ENCODE measurements around the gene CLEC12A. TPM values are rescaled to one million over a fixed set of nuclear protein-coding genes. Genes with fewer than 3 reads are reported as not detected.

CLEC12A gene
- total and polyA plus RNA-seq, 2 of the 4 experiments (the other 2 are of a cell fraction): not detected

DNA sequence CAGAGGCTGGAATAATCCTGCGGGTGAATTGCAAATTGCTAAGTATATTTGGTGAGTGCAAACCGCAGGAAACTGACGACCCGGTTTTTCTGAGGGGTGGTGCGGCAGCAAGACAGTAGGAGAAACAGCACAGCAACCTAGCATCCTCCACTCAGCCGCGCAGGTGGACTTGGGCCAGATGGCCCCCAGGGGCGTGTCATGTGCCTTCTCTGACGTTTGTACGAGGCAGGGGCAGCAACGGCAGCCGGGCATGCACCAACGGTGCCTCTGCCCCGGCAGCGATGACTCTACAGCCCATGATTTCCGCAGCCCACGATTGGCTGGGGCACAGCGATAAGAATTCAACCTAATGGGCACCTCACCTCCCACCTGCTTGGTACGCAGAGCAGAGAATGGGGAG is 28.0 kb upstream of the CLEC12A start:
- ChIA-PET CTCF (interaction anchor here (1.0 kb wide), 1 partner anchor 196 kb away, joined by 3 read pairs; no protein-coding TSS in a partner anchor), POLR2A (ENCODE audit: unreplicated experiment) (no interaction called here)

More for the DNA sequence above, 28.0 kb upstream of the CLEC12A start:
- Histone ChIP-seq H2BK5ac (ENCODE audit: low read depth, low read length, poor library complexity, severe bottlenecking) (no peak overlapping the region), H3K4me1 (ENCODE audit: control insufficient read depth, insufficient read depth, low read length) (no peaks in the 10 kb centered on the region), H3K4me2 (ENCODE audit: low read depth, low read length) (no peak overlapping the region; the same call in 1 of the 2 replicates), H3K9me1 (ENCODE audit: insufficient read depth, low read length) (no peaks in the 10 kb centered on the region; the same call in 1 of the 2 replicates), H4K5ac (ENCODE audit: low read depth, low read length) (no peak overlapping the region), H2AK5ac (ENCODE audit: low read depth, low read length) (no peak overlapping the region), H3K27me3 (ENCODE audit: control insufficient read depth, insufficient read depth, low read length) (peaks cover 9% of the 10 kb centered on the region), H4K20me1 (ENCODE audit: insufficient read depth, low read length) (no peaks in the 10 kb centered on the region), H3K56ac (ENCODE audit: extremely low read depth, insufficient read depth, low read length) (no peak overlapping the region), H2BK15ac (ENCODE audit: low read depth, low read length) (no peak overlapping the region), H3K14ac (replicated peaks; ENCODE audit: low read depth, low read length) (no peak overlapping the region), H3K9me3 (ENCODE audit: control insufficient read depth, insufficient read depth, low read length) (no peaks in the 10 kb centered on the region), H3K4me3 (ENCODE audit: insufficient read depth, low read depth, low read length) (no peak overlapping the region), H2AK9ac (replicated peaks; ENCODE audit: low read depth, low read length, poor library complexity) (no peak overlapping the region), H2BK120ac (ENCODE audit: low read depth, low read length) (no peak overlapping the region), H4K8ac (ENCODE audit: low read depth in 2 of 2, low read length in 2 of 2) (no peak overlapping the region), H3K18ac (ENCODE audit: low read depth, low read length) (no peak overlapping the region), H3K27ac (ENCODE audit: insufficient read depth, low read length) (no peak overlapping the region), H4K91ac (ENCODE audit: insufficient read depth, low read depth, low read length) (no peak overlapping the region), H3K9ac (ENCODE audit: low read depth, low read length) (no peak overlapping the region), H2AFZ (replicated peaks; ENCODE audit: low read length, poor library complexity) (peak overlapping the region; percentile 72), H3K4ac (ENCODE audit: low read depth, low read length) (no peak overlapping the region), H2BK20ac (ENCODE audit: low read depth, low read length) (no peak overlapping the region), H3K36me3 (ENCODE audit: control insufficient read depth, insufficient read depth, low read length) (no peaks in the 10 kb centered on the region), H3K79me1 (ENCODE audit: low read depth in 1 of 2, low read length in 2 of 2) (no peaks in the 10 kb centered on the region), H3K23ac (ENCODE audit: low read depth, low read length) (no peak overlapping the region)
- 29% methylated on average over 6 of the region's 19 CpGs; no CpG with 5 or more reads in 1 of the 2 experiments for WGBS, 2 experiments (ENCODE audit: extremely low coverage in 2 of 2, insufficient read length in 1 of 2)
- DNase-seq: no peak
- in situ Hi-C loops (cut with MboI; ENCODE audit: low sequenced_read_pairs) (no loop called here), intact Hi-C loops (cut with micrococcal nuclease) (loop anchor here (5.0 kb wide), 1 partner anchor 199 kb away; no protein-coding TSS in a partner anchor), dilution Hi-C loops (cut with HindIII; ENCODE audit: low sequenced_read_pairs, unreplicated experiment) (no loop called here)
- no peak for TF ChIP-seq RCOR1 (IDR thresholded peaks at IDR 0.05; ENCODE audit: insufficient replicate concordance, low read length)
- no peak for ATAC-seq (ENCODE audit: low read depth)
- no TSS peak for BruUV-seq (replicated peaks)

Measured in IMR-90 (cell line).